GM18526 (cell line): Measurements from ENCODE around the gene FAT2.

Experiments
- POLR2A ChIP-seq: IDR thresholded peaks from 3 replicates; pipeline ENCODE4 v1.6.1; 2011; ENCODE audit not compliant: insufficient read length; ENCODE audit errors: extremely low read depth

The FAT2 gene

DNA sequence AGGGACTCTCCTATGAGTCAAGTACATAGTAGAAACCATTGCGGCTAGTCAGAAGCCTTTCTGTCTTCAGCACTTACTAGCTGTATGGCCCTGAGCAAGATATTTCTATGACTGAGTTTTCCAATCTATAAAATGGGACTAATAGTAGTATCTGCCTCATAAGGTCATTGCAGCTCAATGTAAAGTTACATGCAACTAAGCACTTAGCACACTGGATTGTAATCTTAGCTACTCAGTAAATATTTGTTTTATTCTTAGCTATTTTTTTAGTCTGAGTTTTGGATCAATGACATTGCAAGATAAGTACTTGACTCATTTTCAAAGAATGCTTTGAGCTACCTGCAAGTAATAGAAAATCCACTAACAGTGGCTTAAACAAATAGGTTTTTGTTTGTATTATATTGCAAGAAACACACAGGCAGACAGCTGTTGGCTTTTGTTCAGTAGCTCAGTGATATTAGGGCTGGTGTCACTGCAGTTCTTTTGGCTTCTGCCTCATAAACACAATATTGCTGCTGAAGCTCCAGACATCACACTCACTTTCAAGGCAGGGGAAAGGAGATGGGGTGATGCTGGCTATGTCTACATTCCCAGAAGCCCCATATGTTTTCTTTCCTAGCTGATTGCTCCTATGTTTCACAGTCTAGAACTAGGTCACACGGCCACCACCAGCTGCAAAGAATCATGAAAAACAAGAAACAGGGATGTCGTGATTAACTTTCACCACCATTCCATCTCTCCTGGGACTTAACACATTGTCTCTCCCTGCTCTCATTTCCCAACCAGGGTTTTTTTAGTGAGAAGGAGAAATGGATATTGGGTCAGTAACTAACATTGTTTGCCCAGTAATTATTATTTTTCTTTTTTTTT, 26.9 kb upstream of the FAT2 start:
- TF ChIP-seq POLR2A: no peak

DNA sequence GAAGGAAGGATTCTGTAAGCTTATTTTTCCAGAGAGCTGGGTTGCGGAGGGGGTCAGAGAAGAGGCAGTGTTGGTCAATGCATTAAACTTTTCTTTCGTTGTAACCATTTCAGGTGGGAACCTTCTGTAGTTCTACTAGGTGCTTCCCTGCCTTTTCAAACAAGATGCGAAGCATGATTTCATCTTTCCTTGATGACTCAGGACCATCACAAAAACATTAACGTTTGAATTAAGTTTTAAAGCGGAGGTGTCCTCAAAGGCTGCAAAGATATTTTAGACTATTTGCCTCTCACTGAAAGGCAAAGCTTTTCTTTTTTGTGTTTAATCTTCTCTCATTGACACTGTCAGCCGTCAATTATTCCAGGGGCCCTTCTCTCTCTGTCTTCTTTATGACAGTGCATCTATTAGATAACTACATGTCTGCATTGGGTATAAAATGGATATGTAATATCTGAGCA, 26.3 kb upstream of the FAT2 start:
- no peak for TF ChIP-seq POLR2A

DNA sequence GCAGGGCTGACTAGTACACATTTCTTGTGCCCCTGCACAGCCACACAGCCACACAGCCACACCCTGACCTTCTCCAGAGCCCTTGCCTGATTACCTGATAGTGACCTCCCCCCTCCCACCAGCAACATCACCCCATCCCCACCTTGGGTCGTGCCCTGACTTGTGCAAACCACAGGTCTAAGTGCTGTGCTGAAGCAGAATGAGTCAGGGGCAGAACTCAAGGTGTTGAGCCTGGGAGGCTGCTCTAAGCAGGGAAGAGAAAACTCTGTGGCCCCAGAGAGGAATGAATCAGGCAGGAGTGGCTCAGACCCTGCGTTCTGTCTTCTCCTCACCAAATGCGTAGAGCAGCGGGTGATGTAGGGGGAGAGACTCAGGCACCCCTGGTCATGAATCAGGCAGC, 24.3 kb upstream of the FAT2 start:
- no peak for TF ChIP-seq POLR2A

DNA sequence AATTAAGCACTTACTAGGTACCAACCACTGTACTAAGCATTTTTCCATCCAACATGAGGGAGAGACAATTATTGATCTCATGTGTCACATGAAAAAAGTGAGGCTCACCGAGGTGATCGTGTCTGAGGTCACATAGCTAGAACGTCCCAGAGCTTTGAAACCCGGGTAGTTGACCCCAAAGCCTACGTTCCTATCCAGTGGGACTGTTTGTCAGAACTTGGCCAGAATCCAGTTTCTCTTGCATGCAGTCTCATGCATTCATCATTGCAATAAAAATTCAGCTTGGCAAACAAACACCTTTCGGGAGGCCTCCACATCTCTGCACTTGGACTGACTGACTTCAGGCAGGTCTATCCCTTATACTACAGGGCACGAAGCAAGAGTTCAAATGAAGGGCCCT, 23.4 kb upstream of the FAT2 start:
- TF ChIP-seq POLR2A: no peak

DNA sequence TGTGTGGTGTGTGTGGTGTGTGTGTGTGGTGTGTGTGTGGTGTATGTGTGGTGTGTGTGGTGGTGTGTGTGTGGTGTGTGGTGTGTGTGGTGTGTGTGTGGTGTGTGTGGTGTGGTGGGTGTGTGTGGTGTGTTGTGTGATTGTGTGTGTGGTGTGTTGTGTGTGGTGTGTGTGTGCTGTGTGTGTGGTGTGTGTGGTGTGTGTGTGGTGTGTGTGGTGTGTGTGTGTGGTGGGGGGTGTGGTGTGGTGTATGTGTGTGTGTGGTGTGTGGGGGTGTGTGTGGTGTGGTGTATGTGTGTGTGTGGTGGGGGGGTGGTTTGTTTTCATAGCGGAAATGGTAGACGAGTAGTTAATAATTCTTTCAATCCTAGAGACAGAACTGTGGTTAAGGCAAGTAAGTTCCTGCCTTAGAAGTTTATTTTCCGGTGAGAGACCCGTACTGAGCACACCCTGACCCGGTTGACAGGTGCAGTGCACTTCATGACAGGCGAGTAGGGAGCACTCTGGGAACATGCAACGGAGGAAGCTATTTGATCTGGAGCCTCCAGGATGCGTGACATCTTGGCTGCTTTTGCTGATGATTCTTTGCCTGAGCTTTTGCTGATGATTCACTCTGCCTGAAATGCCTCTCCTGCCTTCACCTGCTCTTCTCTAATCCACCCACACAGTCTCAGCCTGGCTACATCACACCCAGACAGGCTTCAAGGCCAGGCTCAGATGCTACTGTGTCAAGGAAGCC, 21.7 kb upstream of the FAT2 start:
- no peak for TF ChIP-seq POLR2A

DNA sequence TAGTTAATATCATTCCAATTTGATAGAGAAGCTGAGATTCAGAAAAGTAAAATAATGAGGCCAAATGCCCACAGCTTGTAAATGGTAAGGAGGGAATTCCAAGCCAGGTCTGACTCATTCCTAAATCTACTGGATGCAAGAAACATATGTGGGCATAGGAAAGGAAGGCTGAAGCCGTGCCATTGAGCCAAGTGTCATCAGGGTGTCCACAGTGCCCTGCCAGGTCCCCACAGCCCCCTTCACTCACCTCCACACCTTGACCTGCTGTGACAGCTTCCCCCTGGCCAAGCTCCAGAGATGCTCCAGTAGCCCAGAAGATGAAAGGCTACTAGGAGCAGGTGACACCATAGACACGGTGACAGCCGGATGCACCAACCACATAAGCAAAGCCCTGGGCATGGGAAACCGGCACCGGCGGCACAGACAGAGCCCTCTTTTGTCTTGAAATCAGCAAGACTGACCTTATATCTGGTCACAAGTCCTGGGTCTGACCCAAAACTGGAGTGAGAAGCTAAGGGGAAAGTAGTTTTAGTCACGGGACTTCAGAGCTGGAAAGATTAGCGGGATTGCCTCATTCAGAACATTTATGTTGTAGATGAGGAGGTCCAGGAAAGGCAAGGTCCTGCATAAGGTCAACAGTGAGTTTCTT, 20.1 kb upstream of the FAT2 start:
- no peak for TF ChIP-seq POLR2A

- TF ChIP-seq POLR2A: no peak
Observed at GRCh38 chr5:151608522-151608921, 17.4 kb upstream of the FAT2 start.

- TF ChIP-seq POLR2A: no peak
Observed at GRCh38 chr5:151607304-151607703, 16.2 kb upstream of the FAT2 start.

- no peak for TF ChIP-seq POLR2A
Observed at GRCh38 chr5:151605559-151605958, 14.4 kb upstream of the FAT2 start.

DNA sequence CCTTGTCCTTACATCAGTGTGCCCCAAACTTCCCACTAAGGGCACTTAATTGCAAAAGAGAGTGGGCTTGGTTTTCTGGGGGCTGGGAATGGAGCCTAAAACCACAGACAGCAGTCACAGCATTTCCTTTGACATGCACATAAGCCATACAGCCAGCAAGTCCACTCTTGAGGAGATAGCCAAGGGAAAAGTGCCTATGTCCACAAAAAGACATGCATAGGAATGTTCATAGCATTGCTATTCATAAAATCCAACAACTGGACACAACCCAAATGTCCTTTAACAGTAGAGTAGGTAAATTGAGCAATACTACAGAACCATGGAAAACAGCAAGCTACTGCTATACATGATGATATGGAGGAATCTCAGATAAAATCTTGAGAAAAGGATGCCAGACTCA, 11.7 kb upstream of the FAT2 start:
- no peak for TF ChIP-seq POLR2A

- TF ChIP-seq POLR2A: no peak
Observed at GRCh38 chr5:151601391-151601790, 10.3 kb upstream of the FAT2 start.

DNA sequence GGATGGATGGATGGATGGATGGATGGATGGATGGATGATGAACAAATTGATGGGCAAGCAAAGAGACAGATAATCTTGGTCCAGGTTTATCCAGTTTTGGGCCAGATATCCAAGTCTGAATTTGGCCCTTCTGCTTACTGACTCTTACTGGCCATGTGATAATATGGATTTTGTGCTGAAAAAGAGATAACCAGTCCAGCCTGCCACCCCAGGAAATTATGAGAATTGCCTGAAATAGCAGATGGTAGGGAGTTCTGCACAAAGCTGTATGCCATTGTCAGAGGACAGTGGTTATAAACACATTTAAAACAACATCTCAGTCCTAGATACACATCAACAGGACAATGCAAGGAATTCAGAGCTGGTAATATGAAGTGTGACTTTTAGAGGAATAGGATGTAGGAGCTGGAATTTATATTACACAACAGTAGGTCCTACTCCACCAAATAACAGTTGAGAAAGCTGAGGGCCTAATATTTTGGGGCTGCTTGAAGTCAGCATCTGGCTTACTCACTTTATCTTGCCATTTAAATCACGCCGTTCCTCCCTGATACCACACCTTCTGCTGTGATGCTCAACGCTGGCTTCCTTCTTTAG, 9.0 kb upstream of the FAT2 start:
- TF ChIP-seq POLR2A: no peak

GRCh38 chr5:151598984-151599383, 7.9 kb upstream of the FAT2 start:
- TF ChIP-seq POLR2A: no peak

DNA sequence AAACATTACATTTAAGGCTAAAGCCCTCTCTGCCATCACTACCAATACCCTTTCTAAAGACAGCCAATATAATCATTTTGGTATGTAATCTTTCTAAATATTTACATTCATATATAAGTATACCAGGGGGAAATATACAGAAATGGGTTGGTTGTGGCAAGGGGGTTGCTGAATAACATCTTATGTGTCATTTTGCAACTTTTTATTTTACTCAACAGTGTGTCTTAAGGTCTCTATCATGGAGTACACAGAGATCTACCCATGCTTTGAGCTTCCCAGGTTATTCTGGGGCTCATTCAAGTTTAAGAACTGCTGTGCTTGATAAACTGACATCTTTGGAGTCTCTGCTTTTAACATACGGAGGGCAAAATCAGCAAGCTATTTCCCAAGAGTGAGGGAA, 7.4 kb upstream of the FAT2 start:
- no peak for TF ChIP-seq POLR2A

GRCh38 chr5:151597749-151598148, 6.6 kb upstream of the FAT2 start:
- no peak for TF ChIP-seq POLR2A

GRCh38 chr5:151596828-151597539, 5.9 kb upstream of the FAT2 start:
- no peak for TF ChIP-seq POLR2A
